Gastrocnemius medialis (tissue), 4 donors: ENCODE data around the gene MFAP4.

Experiments
- POLR2A ChIP-seq, 2 donors: fragments of 450-650 bp; IDR thresholded peaks; one replicate each; pipeline ENCODE4 v1.6.1; 2017; ENCODE audit warnings: antibody characterized with exemption in 2 of 2, mild to moderate bottlenecking in 2 of 2, moderate library complexity in 2 of 2
- TF ChIP-seq, protein P1 (sequence below), 5 experiments: fragments of 450-650 bp in 3 of 5; fragments of 200-600 bp in 2 of 5; sonication (generic) in 2 of 5; IDR thresholded peaks in 4 of 5; conservative IDR thresholded peaks in 1 of 5; 1 replicate in 4 of 5; 2 replicates in 1 of 5; pipeline ENCODE4 v1.5.1; 2016 to 2019; ENCODE audit warnings: antibody characterized with exemption in 5 of 5, mild to moderate bottlenecking in 3 of 5, moderate library complexity in 3 of 5

DNA sequence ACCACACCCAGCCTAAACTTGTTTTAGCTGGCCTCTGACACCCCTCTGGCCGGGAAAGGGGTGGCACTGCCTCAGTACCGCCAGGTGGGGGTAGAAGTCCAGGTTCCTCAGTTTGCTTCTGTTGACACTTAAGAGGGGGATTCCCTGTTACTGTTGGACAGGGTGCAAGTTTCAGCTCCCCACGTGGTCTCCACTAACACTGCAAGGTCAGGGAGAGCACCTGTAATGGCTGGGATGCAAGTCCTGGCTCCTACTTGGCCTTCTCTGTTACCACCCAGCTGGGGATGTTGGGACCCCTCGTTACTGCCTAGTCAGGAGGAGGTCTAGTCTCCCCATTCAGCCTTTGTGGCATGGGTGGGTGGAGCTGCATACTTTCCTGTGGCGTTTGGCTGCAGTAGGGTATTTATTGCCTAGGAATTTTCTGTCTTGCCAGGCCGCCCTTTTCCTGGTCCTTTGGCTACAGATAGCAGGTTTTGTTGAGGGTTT is 10.6 kb upstream of the MFAP4 start:
- no peak for TF ChIP-seq POLR2A (IDR thresholded peaks at IDR 0.05)
- TF ChIP-seq, protein P1, sequence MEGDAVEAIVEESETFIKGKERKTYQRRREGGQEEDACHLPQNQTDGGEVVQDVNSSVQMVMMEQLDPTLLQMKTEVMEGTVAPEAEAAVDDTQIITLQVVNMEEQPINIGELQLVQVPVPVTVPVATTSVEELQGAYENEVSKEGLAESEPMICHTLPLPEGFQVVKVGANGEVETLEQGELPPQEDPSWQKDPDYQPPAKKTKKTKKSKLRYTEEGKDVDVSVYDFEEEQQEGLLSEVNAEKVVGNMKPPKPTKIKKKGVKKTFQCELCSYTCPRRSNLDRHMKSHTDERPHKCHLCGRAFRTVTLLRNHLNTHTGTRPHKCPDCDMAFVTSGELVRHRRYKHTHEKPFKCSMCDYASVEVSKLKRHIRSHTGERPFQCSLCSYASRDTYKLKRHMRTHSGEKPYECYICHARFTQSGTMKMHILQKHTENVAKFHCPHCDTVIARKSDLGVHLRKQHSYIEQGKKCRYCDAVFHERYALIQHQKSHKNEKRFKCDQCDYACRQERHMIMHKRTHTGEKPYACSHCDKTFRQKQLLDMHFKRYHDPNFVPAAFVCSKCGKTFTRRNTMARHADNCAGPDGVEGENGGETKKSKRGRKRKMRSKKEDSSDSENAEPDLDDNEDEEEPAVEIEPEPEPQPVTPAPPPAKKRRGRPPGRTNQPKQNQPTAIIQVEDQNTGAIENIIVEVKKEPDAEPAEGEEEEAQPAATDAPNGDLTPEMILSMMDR (IDR thresholded peaks at IDR 0.05 in 4 of 5, conservative IDR thresholded peaks at IDR 0.05 in 1 of 5), result no peak
